ENCODE measurements around the gene CYSLTR2.

- TF ChIP-seq CTCF (IDR thresholded peaks at IDR 0.05; ENCODE audit: low read length) = no peak
- no peak for TF ChIP-seq EZH2 (IDR thresholded peaks at IDR 0.05; ENCODE audit: borderline replicate concordance, low read length)
These were observed 53.7 kb downstream of the CYSLTR2 start for GRCh38 chr13:48707405-48707804.
